Cardiac muscle cell (in vitro differentiated cells and primary cell): ENCODE data around the gene C19orf85. TPM values are rescaled to one million over a fixed set of nuclear protein-coding genes. Genes with fewer than 3 reads are reported as not detected.

ENCODE experiments used
- DNase-seq, 2 donors: peaks; one replicate each; pipeline versions ENCODE4 v3.0.0 to v3.0.0-alpha.2; 2010 to 2017; ENCODE audit warnings: low read depth in 1 of 2, low spot score in 1 of 2
- H3K27ac ChIP-seq: fragments of 200-600 bp; sonication (generic); 2 replicates; pipeline ENCODE4 v1.5.1; 2016
- H3K27me3 ChIP-seq: fragments of 200-600 bp; sonication (generic); 2 replicates; pipeline ENCODE4 v1.6.0; 2016; ENCODE audit warnings: control low read depth
- H3K36me3 ChIP-seq: fragments of 200-600 bp; sonication (generic); 2 replicates; pipeline ENCODE4 v1.5.1; 2016; ENCODE audit warnings: control low read depth
- H3K4me1 ChIP-seq: fragments of 200-600 bp; sonication (generic); 2 replicates; pipeline ENCODE4 v1.8.1; 2017; ENCODE audit warnings: low read depth, mild to moderate bottlenecking, mixed run types
- H3K4me3 ChIP-seq: fragments of 200-600 bp; sonication (generic); 2 replicates; pipeline ENCODE4 v1.5.1; 2016; ENCODE audit warnings: mild to moderate bottlenecking
- H3K9me3 ChIP-seq: fragments of 200-600 bp; sonication (generic); 2 replicates; pipeline ENCODE4 v1.5.1; 2017; ENCODE audit warnings: low read depth, mild to moderate bottlenecking, control low read depth
- polyA plus RNA-seq: library from polyadenylated mRNA; unstranded; fragments of >200 nt; fragmentation: Nextera tagmentation; extraction: Ambion mirVana; gene quantifications from 2 replicates; pipeline ENCODE4 v1.2.1, GENCODE V29; 2016
- total RNA-seq: library from RNA; depleted of rRNA; stranded (reverse); fragments of >200 nt; gene quantifications from 2 replicates; pipeline ENCODE4 v1.2.3, GENCODE V29; 2016
- TF ChIP-seq, protein P1 (sequence below): IDR thresholded peaks from 2 replicates; pipeline ENCODE4 v1.5.1; 2012; ENCODE audit warnings: low read depth, mild to moderate bottlenecking, low read length

Gene C19orf85
- total and polyA plus RNA-seq, 2 experiments from 2014 or later: not detected

DNA sequence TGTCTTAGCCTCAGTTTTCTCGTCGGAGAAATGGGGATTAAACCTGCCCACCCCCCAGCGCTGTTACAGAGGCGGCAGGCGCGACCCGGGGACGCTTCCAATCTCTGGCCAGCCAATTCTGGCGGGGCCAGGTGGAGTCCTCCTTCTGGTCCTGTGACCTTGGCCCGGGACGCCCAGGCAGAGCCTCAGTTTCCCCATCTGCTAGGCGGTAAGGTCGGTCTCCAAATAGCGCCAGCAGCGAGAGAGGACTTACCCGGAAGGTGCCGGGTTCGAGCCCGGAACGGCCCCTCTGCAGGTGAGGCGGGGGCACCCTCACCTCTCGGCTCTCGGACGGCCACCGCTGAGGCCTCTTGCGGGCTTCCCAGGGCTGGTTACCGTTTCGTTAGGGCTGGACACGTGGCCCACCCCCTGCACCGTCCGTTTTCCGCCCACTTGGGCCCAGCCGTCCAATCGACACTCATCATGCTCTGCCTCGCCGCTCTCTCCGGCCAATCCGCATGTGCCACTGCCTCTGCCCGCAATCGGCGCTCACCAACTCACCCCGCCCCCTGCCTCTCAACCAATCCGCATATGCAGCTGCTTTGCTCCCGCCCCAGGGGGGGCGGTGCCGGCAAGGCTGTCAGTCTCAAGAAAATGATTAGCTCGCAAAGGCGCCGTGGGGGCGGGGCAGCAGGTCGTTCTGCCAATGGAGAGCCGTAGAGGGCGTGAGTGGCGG lies 3.1 kb downstream of the C19orf85 start, which contains the start of gene ISOC2:
TSS of gene ISOC2 (minus strand) at position 384 of the 715 bp plus-strand sequence. CDS start 5,156 bp downstream, outside the sequence.
- Histone ChIP-seq H3K36me3 (no peaks in the 10 kb centered on the region), H3K27me3 (no peaks in the 10 kb centered on the region), H3K9me3 (no peaks in the 10 kb centered on the region), H3K4me1 (no peaks in the 10 kb centered on the region), H3K4me3 (peak within 1 kb of the TSS; percentile 65), H3K27ac (peak within 1 kb of the TSS; percentile 91)
- TF ChIP-seq, protein P1, sequence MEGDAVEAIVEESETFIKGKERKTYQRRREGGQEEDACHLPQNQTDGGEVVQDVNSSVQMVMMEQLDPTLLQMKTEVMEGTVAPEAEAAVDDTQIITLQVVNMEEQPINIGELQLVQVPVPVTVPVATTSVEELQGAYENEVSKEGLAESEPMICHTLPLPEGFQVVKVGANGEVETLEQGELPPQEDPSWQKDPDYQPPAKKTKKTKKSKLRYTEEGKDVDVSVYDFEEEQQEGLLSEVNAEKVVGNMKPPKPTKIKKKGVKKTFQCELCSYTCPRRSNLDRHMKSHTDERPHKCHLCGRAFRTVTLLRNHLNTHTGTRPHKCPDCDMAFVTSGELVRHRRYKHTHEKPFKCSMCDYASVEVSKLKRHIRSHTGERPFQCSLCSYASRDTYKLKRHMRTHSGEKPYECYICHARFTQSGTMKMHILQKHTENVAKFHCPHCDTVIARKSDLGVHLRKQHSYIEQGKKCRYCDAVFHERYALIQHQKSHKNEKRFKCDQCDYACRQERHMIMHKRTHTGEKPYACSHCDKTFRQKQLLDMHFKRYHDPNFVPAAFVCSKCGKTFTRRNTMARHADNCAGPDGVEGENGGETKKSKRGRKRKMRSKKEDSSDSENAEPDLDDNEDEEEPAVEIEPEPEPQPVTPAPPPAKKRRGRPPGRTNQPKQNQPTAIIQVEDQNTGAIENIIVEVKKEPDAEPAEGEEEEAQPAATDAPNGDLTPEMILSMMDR: no peak
- peak; percentile 100 for DNase-seq

DNA sequence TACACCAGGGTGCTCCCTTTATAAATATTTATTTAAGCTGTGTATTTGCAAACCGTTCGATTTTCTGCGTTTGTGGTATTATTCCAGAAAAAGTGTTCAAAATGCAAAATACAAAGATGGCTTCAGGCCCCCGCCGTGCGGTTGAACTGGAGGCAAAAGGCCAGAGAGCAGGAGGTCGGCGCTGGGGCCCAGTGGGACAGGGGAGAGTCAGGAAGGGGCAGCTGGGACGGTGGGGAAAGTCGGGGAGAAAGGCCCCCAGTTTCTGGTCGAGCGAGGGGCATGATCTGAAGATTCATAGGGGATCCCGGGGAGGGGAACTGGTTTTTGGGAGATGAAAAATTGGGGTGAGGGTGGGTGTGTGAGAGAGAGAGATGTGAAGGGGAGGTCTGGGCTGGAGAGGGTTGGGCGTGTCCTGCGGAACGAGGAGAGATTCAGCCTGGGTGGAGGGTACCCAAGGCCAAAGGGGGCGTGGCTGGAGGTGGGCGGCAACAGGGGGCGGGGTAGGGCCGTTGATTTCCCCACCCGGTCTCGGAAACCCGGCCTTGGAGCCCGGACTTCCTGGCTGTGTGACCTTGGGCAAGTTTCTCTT lies 3.8 kb downstream of the C19orf85 start:
- TF ChIP-seq, protein P1: no peak
- no peaks in the 10 kb centered on the region for H3K27me3 ChIP-seq
- no peaks in the 10 kb centered on the region for H3K4me1 ChIP-seq
- no peaks in the 10 kb centered on the region for H3K36me3 ChIP-seq
- DNase-seq: peak; percentile 90 to 96
- H3K4me3 ChIP-seq: peak overlapping the region; percentile 65
- peak overlapping the region; percentile 91 for H3K27ac ChIP-seq
- no peaks in the 10 kb centered on the region for H3K9me3 ChIP-seq

DNA sequence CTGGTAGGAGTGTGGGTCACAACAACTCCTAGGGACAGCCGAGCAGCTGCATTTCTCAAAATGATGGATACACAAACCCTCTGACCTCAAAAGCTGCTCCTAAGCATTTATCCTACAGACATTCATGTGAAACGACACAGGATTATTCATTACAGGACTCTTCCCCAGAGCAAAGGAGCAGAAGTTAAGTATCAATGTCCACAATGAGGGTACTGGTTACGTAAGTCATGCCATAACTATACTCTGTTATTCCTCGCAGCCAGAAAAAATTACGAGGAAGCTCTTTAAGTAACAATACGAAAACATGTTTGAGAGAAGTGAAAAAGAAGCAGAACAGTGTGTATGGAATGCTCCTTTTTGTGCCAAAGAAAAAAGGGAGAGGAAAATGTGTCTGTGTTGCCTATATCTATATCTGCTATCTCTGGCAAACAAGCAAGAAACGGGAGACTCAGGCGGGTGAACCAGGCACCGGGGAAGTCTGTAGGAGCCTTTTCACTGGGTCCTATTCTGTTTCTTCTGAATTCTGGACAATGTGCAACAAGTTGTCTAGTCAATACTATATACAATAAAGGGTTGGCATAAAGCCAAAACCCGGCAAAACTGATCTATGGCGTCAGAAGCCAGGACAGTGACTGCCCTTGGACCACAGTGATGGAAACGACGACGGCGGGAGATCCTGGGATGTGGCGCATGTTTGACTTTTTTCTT lies 4.4 kb downstream of the C19orf85 start:
- peak overlapping the region; percentile 19 for H3K27ac ChIP-seq
- DNase-seq: peak in 1 of 2 donors; percentile 61
- H3K27me3 ChIP-seq: no peaks in the 10 kb centered on the region
- no peaks in the 10 kb centered on the region for H3K9me3 ChIP-seq
- peak overlapping the region; percentile 65 for H3K4me3 ChIP-seq
- H3K36me3 ChIP-seq: no peaks in the 10 kb centered on the region
- H3K4me1 ChIP-seq: no peaks in the 10 kb centered on the region
- TF ChIP-seq, protein P1: no peak

DNA sequence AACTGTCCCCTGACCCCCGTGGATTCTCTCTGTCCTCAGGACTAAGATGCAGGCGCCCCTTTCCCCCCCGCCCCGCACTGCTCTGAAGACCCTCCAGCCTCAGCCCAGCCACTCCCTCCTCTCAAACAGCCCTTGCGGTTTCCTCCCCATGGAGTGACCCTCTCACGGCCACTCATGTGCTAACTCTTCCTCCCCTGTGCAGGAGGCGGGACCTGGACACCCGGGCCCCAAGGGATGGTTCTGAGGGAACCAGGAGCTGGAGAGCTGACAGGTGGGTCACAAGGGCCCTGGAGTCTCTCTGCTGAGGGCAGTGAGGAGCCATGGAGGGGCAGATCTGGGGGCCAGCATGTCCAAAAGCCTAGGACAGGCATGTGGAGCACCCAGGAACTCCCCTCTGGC lies 5.0 kb downstream of the C19orf85 start:
- TF ChIP-seq, protein P1: no peak
- H3K27me3 ChIP-seq: no peaks in the 10 kb centered on the region
- H3K4me3 ChIP-seq: no peak overlapping the region
- H3K27ac ChIP-seq: no peak overlapping the region
- no peak for DNase-seq
- H3K36me3 ChIP-seq: no peaks in the 10 kb centered on the region
- H3K4me1 ChIP-seq: no peaks in the 10 kb centered on the region
- H3K9me3 ChIP-seq: no peaks in the 10 kb centered on the region

DNA sequence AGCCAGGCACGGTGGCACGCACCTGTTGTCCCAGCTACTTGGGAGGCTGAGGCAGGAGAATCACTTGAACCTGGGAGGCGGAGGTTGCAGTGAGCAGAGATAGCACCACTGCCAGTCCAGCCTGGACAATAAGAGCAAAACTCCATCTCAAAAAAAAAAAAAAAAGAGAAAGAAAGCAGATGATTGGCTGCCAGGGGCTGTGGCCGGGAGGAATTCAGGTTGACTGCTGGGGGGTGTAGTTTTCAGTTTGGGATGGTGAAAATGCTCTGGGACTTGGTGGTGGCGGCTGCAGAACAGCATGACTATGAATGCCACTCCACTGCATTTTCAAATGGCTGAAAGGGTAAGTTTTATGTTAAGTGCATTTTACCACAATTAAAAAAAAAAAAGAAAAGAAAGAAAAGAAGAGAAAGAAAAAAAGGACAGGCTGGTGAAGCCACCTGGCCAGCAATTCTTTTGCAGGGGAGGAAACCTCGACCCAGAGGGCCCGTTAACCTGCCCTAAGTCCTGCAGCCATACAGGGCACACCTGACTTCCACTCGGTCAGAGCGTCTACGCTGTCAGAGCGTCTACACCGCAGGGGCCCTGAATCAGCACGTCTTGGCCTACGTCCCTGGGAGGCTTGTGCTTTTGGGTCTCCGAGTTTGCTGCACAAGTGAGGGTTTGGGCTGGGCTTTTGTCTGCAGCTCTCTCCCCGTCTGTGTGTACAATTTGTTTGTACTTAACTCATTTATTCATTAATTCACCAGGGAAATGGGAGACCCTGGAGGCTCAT lies 6.7 kb downstream of the C19orf85 start:
- no peak overlapping the region for H3K4me3 ChIP-seq
- no peaks in the 10 kb centered on the region for H3K27me3 ChIP-seq
- no peaks in the 10 kb centered on the region for H3K9me3 ChIP-seq
- TF ChIP-seq, protein P1: no peak
- no peak overlapping the region for H3K27ac ChIP-seq
- DNase-seq: no peak
- no peaks in the 10 kb centered on the region for H3K36me3 ChIP-seq
- no peaks in the 10 kb centered on the region for H3K4me1 ChIP-seq
